NCI-H345 treated with DMSO at 0.1 percent for 48 hours (cell line): Measurements from ENCODE around the gene LZIC.
"Not testable (repeated sequence)": the region's sequence is repeated elsewhere in the genome, so short reads cannot be mapped to it uniquely, and the experiment has no call there.

Experiments
- DNase-seq: peaks from one replicate; lab custom pipeline; 2025; ENCODE audit not compliant: unreplicated experiment; lab: John Stamatoyannopoulos, UW

Gene LZIC

DNA sequence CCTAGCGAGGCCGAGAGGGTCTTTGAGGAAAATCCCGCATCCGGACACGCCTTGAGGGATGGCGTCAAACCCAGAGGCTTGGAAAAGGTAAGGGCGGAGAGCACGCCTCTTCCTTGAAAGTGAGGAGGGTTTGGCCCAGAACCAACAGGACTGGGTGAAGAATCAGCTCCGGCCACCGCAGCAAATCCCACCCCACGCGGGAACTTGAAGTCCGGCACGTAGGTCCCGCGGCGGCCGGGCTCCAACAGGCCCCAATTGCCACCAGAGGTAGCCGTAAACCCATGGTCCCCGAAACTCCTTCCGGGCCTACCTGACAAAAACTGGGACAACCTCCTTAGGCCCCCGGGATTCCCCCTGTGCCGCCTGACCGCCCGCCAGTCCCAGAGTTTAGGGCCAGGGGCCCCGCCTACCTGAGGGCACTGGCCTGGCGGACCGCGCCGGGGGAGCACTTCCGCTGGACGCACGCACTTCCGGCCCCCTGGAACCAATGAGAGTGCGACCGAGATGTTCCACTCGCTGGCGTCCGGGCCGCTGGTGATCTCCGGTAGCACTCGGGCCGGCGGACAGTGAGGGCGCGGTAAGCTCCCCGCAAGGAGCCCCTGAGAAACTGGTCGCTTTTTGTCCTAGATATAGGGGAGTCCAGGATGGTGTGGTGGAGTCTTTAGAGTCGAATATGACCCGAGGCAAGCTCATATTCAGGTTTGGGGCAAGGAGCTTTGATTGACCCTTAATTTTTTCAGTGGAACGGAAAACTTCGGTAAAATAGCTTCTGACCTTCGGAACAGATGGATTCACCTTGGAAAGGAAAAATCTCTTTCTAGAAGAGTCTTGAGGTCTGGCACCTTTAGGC is at the start of gene LZIC, which contains the start of gene NMNAT1:
LZIC (minus strand) TSS at position 453 of the 850 bp plus-strand sequence. CDS start 6,772 bp downstream, outside the sequence.
NMNAT1 (plus strand) TSS at position 537 of the 850 bp plus-strand sequence. CDS start 28,599 bp downstream, outside the sequence.
- peak; percentile 82 for DNase-seq

DNA sequence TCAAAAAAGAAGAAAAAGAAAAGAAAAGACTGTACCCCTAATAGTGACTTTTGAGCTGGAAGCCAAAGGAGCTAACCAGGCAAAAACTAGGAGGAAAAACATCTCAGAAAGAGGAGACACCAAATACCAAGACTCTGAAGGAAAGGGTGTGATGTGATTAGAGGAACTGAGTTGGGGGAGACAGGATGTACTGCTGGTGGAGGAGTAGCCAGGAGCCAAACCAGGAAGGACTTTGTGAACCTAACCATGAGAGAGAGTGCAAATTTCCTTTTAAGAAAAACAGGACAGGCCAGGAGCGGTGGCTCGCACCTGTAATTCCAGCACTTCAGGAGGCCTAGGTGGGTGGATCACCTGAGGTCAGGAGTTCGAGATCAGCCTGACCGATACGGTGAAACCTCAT is 49.7 kb upstream of the LZIC start:
- no peak for DNase-seq

DNA sequence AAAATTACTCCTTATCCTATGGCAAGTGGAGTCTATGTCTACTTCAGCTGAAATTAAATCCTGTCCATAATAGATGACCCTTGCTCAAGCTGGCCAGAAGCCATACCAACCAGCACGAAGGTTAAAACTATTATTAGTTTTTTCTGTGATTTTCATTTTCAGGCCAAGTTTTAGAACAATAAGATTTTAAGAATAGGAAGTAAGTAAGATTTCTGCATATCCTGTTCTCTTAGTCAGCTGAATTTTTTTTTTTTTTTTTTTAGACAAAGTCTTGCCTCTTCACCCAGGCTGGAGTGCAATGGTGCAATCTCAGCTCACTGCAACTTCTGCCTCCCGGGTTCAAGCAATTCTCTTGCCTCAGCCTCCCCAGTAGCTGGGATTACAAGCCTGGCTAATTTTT is 47.8 kb upstream of the LZIC start:
- no peak for DNase-seq

DNA sequence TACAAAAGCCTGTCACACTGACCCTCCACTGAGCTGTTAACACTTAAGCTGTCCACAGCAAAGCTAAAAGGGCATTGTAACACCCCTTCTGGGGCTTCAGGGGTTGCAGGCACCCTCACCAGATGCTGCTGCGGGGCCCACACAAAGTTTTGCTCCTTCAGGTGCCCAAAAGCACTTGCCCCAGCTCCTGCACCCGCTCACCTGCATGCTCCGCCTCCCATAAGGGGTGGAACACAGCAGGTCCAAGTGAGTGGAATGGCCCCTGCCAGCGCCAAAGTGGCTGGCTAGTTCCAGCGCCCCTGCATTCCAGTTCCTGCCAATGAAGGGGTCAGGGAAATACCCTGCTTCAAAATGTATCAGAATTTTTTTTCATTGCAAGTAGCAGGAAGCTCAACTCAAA is 46.6 kb upstream of the LZIC start:
- no peak for DNase-seq

DNA sequence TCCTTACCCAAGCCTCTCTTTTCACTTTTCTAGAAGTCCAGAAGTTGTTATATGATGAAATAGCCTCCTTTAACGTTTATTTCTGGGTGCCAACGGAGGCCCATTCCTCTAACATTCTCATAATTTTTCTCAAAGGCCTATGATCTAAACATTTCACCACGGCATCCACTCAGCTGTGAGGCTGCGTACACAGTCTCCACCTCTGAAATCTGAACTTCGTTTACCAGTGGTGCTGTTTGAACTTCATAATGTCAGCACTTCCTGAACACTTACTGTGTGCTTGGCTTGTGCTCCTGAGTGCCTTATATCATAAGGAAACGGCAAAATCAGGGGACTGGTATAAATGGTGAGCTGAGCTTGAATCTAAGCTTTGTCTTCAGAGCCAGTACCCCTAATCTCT is 41.8 kb upstream of the LZIC start:
- DNase-seq: no peak

DNA sequence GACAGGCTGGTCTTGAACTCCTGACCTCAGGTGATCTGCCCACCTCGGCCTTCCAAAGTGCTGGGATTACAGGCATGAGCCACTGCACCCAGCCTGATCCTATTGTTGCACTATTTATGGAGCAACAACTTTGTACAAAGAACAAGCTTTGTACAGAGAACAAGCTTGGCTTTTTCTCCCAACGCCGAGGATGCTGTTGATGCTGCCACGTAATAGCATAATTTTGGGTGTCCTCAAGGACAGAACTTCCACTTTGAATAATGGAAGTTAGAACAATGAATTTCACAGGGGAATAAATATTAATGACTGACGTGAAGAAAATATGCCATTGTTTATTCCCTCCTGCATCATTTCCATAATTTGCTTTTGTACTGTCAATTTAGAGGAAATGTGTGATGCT is 41.1 kb upstream of the LZIC start:
- DNase-seq: no peak

DNA sequence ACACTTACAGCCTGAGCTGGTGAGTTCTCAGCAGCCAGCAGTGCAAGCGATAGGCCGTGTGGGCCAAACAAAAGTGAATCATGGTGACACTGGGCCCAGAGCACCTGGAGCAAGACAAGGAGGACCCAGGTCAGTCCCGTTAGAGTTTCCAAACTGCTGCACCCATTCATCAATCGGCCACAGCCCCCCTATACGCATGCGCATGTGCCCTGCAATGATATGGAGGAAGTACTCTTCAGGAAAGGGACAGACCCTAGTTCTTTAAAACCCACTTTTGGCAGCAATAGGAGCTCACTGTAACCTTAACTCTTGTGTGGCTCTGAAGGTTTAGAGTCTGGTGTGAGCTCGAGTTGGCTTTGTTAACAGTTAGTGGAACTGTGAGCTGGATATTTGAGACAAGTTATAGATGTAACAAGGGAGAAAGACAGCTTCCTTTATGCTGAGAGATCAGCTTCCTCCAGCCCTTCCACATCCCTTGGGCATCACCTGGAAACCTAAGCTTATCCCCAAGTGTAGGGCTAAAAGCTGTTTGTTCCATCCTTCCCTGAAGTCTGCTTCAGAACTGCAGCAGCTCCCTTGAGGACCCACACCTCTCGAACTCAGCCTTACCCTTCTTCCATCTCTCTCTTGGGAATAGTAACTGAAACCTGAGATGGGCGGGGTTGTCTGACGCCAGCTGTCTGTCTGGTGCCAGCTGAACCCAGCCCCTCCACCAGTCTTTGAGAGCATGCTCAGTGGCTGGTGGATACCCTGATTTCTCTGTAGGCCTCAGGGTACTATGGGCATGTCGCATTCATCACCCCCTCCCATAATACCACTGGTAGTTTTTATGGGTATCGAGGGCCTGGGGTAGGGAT is 17.7 kb upstream of the LZIC start:
- DNase-seq: peak; percentile 48

DNA sequence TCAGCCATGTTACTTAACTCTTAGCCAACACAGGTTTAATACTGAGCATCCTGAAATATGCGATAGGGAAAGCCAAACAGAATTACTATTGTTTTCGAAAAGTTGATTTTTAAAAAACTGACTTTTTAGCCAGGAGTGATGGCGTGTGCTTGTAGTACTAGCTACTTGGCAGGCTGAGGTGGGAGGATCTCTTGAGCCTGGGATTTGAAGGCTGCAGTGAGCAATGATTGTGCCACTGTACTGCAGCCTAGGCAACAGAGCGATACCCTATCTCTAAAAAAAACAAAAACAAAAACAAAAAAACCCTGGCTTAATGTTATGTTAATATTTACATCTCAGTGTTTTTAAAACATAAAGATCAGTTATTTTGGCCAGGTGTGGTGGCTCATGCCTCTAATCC is 16.8 kb upstream of the LZIC start:
- DNase-seq: no peak

DNA sequence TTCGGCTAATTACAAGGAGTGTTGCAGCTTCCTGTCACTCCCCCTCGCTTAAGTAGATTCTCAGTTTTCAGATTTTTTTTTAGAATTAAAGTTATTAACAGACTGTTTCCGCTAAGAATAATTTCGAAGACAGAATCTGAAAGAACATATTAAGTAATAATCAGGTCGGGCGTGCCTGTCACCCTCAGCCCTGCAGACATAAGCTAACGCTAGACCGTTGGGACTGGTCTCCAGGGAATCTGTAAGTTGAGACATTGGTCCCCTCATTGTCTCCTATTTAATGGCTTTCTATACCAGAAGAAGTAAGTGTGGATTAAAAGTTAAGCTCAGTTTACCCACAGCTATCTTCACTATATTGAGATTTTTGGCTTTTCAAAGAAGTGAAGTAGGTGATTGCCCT is 14.5 kb upstream of the LZIC start:
- DNase-seq: no peak

DNA sequence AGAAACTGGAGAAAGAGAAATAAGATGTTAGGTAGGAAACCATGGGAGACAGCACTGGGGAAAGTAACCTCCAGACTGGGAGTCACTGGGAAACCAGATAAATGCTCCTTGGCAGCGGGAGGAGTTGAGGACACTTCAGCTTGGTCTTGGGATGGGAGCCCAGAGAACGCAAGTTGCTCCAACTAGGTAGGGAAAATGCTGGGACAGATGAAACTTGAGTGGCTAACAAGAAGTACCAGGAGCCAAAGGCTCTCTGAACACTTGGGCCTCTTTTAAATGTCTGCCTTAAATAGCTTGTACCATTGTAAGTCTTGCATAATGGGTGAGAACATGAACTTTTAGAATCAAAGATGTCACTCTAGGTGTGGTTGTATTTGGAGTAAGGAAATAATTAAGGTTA is 3.1 kb upstream of the LZIC start:
- no peak for DNase-seq

DNA sequence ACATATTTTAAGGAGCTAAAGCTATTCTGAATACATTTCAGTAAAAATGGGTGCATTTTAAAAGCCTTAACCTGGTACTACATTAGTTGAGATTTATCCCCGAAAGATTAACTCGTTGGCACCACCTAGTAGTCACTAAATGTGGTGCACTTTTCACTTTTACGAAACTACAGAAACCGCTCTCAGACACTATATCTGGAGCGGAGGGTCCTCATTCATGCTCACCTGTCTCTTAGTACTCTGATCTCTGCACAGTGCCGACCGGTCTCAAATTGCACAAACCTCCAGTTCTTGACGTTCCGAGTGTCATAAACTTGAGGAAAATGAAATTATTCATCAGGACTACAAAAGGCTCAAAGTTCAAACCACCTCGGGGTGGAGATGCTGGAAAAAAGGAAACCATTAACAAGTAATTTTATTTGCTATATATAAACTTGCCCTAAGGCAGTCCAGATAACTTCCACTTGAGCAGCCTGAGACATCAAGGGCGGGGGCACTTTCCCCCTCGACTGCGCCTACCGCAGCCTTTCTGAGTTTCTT is 722 bp downstream of the LZIC start:
- peak; percentile 4 for DNase-seq

DNA sequence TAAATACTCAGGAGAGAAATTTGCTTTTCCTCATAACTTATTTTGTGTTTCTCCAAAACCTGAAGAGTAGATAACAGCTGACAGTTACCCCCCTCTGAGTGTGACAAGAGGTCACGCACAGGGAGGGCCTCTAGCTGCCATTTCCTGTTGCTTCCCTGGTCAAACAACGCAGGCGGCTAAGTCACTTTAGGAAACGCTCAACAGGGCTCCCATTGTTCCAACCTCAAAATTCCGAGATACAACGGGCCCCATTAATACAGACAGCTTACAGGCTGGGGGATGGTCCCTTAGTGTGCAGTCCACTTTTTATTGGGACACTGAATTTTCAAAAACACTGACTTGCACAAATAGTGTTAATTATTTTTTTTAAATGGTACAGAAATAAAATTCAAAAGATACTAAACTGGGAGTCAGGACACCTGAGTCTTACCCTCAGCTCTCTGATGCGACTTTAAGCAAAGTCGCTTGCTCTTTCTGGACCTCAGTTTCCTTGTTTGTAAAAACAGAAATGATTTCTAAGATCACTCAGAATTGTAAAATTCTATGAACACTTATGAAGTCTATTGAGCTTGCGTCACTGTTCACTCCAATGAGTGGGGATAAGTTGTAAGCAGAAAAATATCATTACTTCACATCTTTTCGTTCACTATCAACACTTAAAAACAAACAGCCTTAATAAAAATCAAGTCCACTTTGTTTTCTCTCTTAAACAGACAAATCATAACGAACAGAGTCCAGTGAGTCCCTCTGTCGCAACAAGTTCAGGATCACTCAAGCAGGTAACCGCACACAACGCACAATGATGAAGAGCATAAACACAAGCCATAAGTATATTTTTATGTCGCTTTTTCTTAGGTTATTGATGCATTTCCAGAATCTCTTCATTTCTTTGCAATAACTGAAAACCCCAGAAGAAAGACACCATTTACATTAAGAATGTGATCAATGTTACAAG is 13.5 kb downstream of the LZIC start:
- no peak for DNase-seq

DNA sequence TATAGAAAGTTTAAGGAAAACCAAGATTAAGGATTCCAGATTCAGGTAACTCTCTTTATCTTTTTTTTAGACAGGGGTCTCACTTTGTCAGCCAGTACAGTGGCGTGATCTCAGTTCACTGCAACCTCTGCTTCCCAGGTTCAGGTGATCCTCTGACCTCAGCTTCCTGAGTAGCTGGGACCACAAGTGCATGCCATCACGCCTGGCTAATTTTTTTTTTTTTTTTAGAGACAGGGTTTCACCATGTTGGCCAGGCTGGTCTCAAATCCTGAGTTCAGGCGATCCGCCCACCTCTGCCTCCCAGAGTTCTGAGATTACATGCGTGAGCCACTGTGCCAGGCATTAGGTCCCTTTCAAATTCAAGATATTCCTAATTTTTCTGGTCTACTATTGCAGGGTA is 15.9 kb downstream of the LZIC start:
- no peak for DNase-seq

DNA sequence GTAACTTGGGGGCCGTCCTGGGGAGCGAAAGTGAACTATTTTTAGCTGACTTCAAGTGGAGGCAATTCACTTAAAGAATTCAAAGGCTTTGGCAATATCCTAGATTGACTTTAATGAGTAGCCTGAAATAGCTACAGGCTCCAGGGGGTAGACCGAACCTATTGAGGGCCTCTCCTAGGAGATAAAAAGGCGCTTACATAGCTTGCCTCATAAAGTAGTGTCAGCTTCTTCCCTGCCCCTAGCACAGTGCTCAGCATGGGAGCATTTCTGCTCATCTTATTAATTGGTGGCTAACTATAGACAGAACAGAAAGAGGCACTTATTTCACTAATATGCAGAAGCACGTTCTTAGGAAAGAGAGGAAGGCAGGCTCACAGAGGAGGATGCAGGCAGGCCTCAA is 20.8 kb downstream of the LZIC start:
- DNase-seq: no peak

DNA sequence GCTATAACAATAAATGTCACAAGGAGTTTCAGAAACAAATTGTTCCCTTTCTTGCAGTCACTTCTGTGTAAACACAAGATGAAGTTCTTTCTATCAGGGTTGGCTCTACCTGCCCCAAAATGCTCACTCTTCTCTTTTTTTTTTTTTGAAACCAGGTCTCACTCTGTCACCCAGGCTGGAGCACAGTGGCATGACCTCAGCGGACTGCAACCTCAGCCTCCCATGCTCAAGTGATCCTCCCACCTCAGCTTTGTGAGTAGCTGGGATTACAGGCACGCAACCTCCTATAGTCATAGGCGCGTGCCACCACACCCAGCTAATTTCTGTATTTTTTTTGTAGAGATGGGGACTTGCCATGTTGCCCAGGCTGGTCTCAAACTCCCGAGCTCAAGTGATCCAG is 22.6 kb downstream of the LZIC start:
- no peak for DNase-seq

DNA sequence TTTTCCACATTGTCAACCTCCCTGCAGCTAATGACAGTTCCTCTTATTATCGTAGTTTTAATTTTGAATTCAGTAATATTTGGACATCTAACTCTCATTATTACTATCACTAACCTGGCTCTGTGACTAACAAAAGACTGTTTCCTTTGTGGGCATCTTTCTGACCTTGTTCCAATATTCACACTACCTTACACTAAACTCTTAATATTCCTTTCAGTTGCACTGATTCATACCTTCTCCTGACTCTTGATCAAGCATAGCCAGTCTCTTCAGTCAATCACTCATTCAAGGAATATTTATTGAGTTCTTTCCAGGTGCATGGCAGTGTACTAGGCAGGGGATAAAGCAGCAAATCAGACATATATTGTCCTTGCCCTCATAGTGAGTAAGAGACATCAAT is 25.3 kb downstream of the LZIC start:
- no peak for DNase-seq

DNA sequence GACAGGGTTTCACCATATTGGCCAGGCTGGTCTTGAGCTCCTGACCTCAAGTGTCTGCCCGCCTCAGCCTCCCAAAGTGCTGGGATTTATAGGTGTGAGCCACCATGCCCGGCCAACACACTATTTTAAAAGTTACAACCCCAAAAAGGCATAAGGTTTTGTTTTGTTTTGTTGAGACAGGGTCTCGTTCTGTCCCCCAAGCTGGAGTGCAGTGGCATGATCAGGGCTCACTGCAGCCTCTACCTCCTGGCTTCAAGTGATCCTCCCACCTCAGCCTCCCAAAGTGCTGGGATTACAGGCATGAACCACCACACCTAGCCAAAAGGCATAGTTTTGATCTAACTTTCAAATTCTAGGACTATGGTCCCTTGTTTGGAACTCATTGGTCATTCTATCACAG is 25.7 kb downstream of the LZIC start:
- DNase-seq: not testable (repeated sequence)

DNA sequence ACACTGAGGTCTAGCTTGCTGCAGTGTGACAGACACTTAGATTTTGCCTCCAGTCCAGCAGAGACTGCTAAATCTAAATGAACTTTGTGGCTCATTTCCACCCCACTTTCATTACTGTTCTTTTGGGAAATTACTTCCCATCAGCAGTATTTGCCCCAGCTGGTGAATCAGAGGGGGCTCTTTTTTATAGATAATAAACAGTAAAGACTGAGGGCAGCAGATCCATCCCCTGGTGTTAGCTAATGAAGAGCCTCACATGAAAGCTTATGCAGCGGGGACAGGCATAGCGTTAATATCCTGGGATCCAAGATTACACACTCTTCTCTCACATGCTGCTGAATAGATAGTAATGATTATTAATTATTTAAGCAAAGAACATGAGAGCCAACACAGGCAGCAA is 26.7 kb downstream of the LZIC start:
- DNase-seq: no peak

DNA sequence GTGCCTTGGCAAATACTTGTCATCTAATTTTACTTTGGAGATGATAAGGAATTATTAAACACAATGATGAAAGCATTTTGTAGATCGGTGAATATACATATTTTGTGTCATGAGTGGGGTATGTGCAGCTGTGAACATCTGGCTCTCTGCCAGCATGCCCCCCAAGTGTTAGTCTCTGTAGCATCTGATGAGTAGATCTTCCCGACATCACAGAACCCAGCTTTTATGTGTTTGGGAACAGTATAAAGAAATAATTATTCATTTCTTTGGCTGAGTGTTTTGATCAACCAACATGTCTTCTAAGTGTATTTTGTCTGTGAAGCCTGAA is 28.6 kb downstream of the LZIC start:
- DNase-seq: no peak

DNA sequence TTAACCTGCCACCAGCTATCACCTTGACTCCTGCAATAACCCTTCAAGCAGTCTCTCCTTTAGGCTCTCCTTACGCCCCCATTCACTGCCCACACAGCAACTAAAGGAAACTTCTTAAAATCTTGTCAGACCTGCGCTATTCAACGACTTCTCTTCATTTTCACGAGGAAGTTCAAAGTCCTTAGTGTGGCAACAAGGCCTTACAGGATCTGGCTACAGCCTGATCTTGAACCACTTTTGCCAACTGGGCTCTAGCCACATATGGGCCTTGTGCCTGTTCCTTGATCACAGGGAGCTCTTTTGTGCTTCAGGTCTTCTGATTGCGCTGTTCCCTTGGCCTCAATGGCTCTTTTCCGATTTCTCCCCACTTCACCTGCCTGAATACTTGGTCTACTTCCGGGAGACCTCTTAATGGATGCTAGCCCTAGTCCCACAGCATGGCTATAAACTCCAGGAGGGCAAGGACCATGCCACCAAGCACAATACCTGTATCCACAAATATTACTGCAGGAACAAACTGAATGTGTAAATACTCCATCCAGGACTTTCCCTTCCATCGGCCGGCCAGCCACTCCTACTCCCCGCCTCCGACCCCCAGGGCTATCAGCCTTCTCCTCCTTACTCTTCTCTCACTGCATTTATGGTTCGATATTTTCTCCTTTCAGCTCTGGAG is 30.8 kb downstream of the LZIC start:
- no peak for DNase-seq
